COR-L47 (cell line): Measurements from ENCODE around the gene ALAD.

Source experiments
- DNase-seq: peaks from one replicate; lab custom pipeline; 2025; lab: John Stamatoyannopoulos, UW

ALAD gene

GRCh38 chr9:113349066-113349444, 52.0 kb downstream of the ALAD start:
- no peak for DNase-seq

- no peak for DNase-seq
These were observed 52.6 kb downstream of the ALAD start for GRCh38 chr9:113348437-113348836.

DNA sequence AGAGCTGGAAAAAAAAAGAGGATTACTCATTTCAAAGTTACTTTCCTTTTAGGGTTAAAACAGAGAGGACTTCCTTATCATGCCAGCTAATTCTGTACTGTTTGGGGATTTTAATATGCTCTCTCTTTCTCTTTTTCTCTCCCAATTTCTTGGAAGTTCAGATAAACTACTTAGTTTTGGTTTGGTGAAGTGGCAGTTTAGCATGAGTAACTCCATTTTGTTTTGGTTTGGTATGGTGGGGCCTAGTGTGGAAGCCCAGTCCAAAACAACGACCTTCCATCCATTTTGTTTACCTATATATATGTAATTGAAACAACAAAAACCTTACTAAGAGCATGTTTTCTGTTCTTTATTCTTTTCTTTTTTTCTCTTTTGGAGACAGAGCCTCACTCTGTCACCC, 55.4 kb downstream of the ALAD start:
- DNase-seq: no peak

DNA sequence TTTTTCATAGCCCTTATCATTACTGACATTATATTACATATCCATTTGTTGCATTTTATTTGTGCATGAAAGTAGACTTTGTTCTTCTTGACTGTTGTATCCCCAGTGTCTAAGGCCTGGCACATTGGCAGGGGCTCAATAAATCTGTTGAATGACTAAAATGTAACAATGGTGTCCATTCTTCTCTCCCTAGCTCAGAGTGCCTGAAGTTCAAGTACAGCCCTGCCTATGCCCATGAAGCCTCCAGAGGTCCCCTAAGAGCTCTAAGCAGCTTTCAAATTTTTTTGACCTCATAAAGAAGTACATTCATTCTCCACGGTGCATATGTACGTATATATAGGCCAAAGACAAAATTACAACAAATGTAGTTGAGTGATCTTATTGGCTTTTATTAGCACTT, 55.9 kb downstream of the ALAD start:
- DNase-seq: no peak

GRCh38 chr9:113343732-113344231, 57.3 kb downstream of the ALAD start:
- peak; percentile 94 for DNase-seq

DNA sequence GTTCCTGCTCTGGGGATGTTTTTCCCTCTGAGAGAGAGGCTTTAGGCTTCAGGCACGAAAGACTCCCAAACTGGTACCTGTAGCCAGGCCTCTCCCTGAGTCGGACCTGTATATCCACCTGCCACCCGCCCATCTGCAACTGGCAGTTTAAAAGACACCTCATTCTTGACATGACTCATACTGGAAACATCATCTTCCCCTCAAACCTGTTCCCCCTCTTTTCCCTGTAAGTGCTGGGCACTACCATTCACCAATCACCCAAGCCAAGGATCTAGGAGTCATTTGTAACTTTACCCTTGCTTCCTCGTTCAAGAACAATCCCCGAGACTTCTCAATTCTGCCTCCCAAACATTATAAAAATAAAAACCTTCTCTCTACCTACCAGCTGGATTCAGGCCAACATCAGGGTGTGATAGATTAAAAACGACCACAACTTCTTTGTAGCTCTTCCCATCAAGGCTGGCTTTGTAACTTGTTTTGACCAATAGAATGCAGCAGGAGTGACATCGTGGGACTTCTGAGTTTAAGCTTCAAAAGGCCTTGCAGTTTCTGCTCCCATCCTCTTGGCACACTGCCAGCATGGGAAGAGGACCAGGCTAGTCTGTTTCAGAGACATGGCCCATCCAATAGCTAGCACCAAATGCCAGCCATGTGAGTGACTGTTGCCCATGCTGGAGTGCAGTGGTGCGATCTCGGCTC, 59.2 kb downstream of the ALAD start:
- no peak for DNase-seq

- peak; percentile 83 for DNase-seq
These were observed 60.9 kb downstream of the ALAD start, which contains the start of gene WDR31 for GRCh38 chr9:113340011-113340699. Gene WDR31 (minus strand): TSS chr9:113340275. CDS start chr9:113332022, 8,253 bp downstream.

- DNase-seq: no peak
These were observed 63.4 kb downstream of the ALAD start for GRCh38 chr9:113337714-113338113.
